AG08395 (cell line): ENCODE data around the gene PDLIM5.
"Not testable (repeated sequence)": the region's sequence is repeated elsewhere in the genome, so short reads cannot be mapped to it uniquely, and the experiment has no call there.

Experiments
- DNase-seq: peaks from one replicate; pipeline ENCODE4 v3.0.0; 2012; ENCODE audit warnings: mixed read lengths, low spot score

Gene PDLIM5

GRCh38 chr4:94653095-94653649 lies 201.4 kb downstream of the PDLIM5 start:
- no peak for DNase-seq

- no peak for DNase-seq
These were observed 202.4 kb downstream of the PDLIM5 start for GRCh38 chr4:94653984-94654609.

GRCh38 chr4:94654714-94655113 lies 203.0 kb downstream of the PDLIM5 start:
- no peak for DNase-seq

GRCh38 chr4:94660614-94661013 lies 208.9 kb downstream of the PDLIM5 start:
- DNase-seq: no peak

- not testable (repeated sequence) for DNase-seq
These were observed 213.3 kb downstream of the PDLIM5 start for GRCh38 chr4:94665021-94665420.

- DNase-seq: no peak
These were observed 214.0 kb downstream of the PDLIM5 start for GRCh38 chr4:94665500-94666404.

GRCh38 chr4:94668724-94669123 lies 217.0 kb downstream of the PDLIM5 start:
- no peak for DNase-seq

- no peak for DNase-seq
These were observed 218.2 kb downstream of the PDLIM5 start for GRCh38 chr4:94669672-94670664.

GRCh38 chr4:94671113-94671512 lies 219.4 kb downstream of the PDLIM5 start:
- no peak for DNase-seq

- DNase-seq: no peak
These were observed 222.2 kb downstream of the PDLIM5 start for GRCh38 chr4:94673961-94674360.

GRCh38 chr4:94676970-94677369 lies 225.2 kb downstream of the PDLIM5 start:
- peak; percentile 28 for DNase-seq

GRCh38 chr4:94678896-94679295 lies 227.2 kb downstream of the PDLIM5 start:
- DNase-seq: peak; percentile 61

- DNase-seq: no peak
These were observed 228.6 kb downstream of the PDLIM5 start for GRCh38 chr4:94680176-94680862.

GRCh38 chr4:94686086-94686485 lies 234.3 kb downstream of the PDLIM5 start:
- no peak for DNase-seq

GRCh38 chr4:94689155-94689860 lies 237.6 kb downstream of the PDLIM5 start:
- no peak for DNase-seq

GRCh38 chr4:94690851-94691254 lies 239.1 kb downstream of the PDLIM5 start:
- DNase-seq: peak; percentile 14

- no peak for DNase-seq
These were observed 239.8 kb downstream of the PDLIM5 start for GRCh38 chr4:94691552-94691951.

- no peak for DNase-seq
These were observed 243.6 kb downstream of the PDLIM5 start for GRCh38 chr4:94695384-94695783.

- no peak for DNase-seq
These were observed 246.4 kb downstream of the PDLIM5 start for GRCh38 chr4:94698187-94698586.

GRCh38 chr4:94700298-94700697 lies 248.6 kb downstream of the PDLIM5 start:
- no peak for DNase-seq
